Measurements from ENCODE around the gene SRCIN1.

Gene SRCIN1

GRCh38 chr17:38617967-38618760 is 12.4 kb upstream of the SRCIN1 start:
- no peak for DNase-seq (ENCODE audit: low spot score)

DNA sequence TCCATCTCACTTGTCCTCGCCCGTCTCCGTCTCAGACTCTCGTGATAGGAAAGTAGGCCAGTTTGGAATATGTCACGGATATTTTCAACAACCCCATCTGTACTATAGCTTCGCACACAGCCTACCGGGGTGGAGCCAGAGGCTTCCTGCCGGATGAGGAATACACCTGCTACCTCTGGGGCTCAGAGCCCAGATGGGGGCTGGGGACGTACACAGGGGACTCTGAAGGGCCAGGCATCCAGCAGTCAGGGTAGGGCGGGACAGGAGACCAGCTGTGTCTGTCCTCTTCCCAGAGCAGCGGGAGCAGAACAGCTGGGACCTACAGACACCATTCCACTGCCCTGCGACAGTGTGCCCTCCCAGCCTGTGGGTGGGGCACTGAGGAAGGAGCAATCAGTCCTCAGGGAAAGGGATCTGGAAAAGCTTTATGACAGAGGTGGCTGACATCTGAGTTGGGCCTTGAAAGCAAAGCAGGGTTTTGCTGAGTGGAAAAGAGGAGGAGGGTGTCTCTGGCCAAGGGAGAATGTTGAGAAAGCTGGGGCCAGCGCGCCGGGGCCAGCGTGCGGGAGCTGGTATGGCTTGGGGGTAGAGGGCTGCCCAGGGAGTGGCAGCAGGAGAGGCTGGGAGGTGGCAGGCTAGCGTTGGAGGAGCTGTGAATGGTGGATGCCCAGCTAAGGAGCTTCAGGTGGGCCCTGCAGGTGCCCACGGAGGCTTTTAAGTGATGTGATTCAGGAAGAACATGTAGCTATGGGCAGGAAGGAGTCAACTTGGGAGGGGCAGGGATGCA is 11.5 kb upstream of the SRCIN1 start:
- DNase-seq (ENCODE audit: low spot score): no peak

GRCh38 chr17:38616361-38616760 is 10.6 kb upstream of the SRCIN1 start:
- DNase-seq (ENCODE audit: low spot score): no peak

DNA sequence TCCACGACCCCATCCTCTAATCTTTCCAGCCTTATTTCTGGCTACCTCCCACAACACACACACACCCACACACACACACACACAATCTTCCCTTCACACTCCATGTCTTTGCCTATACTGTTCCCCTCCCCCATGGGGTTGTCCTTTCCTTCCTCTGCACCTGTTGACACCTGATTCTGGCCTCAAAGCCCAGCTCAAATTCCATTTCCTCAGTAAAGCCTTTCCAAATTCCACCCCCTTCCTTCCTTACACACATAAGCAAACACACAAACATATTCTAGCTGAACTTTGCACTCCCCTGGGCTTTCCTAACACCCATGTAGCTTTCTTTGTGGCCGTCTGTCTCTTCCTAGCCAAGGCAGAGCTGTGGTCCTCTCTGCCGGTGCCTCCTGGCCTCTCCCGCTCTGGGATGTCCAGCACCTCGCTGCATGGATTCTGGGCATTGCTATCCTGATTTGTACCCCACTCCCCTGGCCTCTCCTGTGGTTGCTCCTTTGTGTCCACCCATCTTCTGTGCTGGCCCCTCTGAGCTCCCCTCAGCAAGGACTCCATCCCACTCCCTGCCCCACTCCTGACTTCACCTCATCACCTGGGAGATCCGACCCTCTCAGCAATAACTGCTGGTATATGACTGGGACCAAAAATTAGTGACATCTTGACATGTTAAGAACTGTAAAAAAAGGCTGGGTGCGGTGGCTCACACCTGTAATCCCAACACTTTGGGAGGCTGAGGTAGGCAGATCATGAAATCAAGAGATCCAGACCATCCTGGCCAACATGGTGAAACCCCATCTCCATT is 8.4 kb upstream of the SRCIN1 start:
- no peak for DNase-seq (ENCODE audit: low spot score)

- DNase-seq (ENCODE audit: low spot score): no peak
Observed at GRCh38 chr17:38613525-38613980, 7.8 kb upstream of the SRCIN1 start.

GRCh38 chr17:38611872-38612376 is 6.2 kb upstream of the SRCIN1 start:
- DNase-seq (ENCODE audit: low spot score): no peak

DNA sequence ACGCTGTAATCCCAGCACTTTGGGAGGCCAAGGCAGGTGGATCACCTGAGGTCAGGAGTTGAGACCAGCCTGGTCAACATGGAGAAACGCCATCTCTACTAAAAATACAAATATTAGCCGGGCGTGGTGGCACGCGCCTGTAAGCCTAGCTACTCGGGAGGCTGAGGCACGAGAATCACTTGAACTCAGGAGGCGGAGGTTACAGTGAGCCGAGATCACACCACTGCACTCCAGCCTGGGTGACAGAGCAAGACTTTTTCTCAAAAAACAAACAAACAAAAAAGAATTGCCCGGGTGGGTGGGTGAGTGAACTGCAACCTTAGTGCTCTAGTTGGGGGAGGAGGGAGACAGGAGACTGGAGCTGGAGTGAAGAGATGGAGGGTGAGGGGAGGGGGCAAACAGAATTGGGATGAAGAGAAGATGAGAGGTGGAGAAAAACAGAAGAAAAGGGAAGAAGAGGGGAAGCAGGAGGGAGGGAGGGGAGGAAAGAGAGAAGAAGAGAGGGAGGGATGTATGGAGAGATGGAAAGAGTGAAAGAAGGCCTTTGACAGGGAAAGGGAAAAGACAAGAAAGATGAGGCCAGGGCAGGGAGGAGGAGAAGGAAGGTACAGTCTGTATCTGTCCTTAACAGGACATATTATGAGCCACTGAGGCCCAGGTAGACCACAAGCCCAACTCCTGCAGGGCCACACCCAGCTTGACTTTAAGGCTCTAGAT is 5.5 kb upstream of the SRCIN1 start:
- no peak for DNase-seq (ENCODE audit: low spot score)

- DNase-seq (ENCODE audit: low spot score): no peak
Observed at GRCh38 chr17:38609280-38610031, 3.7 kb upstream of the SRCIN1 start.

DNA sequence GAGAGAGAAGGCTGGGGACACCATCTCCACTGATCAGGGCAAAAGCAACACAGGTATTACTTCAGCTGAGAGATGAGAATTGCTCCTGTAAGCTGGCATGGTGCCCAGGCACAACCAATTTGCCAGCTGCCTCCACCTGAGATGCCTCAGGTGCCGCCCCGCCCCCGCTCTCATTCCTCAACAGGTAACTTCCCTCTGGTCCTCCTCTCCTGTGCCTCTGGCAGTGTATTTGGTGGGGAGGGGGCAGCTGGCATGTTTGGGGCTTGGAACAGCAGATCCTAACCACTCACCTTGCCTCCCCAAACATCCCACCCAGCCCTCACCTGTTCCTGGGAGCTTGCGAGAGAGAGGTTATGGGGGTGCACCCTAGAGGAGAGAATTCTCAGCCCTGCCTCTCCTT is 2.9 kb upstream of the SRCIN1 start:
- DNase-seq (ENCODE audit: low spot score): no peak

GRCh38 chr17:38606646-38607611 is 1.2 kb upstream of the SRCIN1 start:
- DNase-seq (ENCODE audit: low spot score): no peak

DNA sequence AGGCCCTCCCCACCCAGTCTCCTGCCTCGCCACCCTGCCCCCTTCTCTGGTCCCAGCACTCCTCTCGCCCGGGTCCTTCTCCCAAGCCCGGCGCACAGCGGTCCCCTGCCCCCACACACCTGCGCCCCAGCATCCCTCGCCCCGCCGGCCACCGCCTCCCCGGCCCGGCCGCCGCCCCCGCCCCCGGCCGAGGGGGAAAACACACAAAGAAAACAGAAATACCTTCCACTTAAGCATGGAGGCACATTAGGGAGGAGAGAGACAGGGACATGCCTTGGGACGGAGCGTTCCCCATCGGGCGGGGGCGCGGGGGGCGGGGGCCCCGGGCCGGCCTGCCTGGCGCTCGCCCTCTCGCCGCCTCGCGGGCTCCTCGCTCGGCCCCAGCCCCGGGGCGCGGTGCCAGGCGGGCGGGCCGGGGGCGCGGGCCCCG is 326 bp downstream of the SRCIN1 start:
- DNase-seq (ENCODE audit: low spot score): no peak

DNA sequence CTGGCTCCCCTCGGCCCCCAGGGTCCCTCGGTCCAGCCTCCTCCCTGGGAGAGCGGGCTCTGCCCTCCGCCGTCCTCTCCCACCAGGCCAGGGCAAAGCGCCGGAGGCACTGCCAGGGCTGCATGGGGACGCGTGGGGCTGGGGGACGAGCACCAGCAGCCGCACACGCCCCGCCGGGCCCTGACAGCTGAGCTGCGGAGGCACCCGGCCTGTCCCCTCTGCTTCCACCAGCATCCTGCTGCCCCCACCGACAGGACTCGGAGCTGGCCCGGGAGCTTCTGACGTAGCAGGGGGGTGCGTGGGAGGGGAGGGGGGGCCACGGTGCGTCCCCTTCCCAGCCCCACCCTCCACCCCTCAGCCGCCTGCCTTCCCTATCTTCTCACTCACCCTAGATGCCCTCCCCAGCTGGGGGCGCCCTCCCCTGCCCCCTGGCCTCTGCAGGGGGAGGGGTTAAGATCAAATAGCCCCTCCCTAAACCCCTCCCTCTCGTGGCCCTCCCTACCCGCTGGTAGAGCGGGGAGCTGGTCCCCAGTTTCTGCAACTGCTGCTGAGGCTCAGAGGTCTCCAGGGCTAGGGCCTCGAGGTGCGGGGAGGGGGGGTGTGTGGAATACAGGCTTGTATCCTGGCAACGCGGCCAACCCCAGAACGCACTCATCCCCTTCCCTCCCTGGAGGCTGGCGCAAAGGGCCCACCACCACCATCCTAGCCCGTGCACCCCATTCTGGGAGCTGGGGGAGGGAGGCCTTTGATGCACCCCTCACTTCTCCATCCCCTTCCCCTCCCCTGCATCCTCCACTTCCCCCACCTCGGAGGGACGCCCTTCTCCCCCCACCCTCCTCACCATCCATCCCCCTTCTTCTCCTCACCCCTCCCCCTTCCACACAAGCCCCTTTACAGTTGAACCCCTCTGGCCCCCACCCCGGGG is 1.0 kb downstream of the SRCIN1 start:
- no peak for DNase-seq (ENCODE audit: low spot score)

DNA sequence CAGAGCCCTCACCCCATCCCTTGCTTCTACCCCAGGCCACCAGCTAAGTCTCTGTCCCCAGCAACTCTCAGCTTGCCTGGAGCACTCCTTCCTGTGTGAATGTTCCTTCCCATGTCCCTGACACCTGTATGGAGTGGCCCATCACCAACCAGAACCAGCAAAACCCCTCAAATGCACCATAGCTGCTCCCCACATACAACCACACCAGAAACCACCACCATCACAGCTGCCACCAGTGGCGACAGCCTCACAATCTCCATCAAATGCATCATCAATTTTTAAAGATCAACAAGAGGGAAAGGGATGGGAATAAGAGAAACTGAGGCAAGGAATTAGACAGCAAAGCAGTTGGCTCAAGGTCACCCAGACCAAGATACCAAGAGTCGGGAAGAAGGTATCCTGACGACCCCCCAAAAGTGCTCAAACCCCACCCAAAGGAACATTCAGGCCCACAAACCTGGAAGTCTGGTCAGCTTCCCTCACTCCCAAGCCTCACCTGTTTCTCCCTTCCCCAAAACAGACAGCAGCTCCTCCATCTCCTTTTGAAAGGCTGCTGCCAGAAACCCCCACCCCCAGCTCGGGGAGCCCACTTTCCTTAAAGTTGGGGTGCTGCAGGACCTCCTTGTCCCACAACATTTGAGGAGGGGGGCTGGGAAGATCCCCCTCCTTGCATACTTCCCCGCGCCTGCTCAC is 1.8 kb downstream of the SRCIN1 start:
- DNase-seq (ENCODE audit: low spot score): no peak

DNA sequence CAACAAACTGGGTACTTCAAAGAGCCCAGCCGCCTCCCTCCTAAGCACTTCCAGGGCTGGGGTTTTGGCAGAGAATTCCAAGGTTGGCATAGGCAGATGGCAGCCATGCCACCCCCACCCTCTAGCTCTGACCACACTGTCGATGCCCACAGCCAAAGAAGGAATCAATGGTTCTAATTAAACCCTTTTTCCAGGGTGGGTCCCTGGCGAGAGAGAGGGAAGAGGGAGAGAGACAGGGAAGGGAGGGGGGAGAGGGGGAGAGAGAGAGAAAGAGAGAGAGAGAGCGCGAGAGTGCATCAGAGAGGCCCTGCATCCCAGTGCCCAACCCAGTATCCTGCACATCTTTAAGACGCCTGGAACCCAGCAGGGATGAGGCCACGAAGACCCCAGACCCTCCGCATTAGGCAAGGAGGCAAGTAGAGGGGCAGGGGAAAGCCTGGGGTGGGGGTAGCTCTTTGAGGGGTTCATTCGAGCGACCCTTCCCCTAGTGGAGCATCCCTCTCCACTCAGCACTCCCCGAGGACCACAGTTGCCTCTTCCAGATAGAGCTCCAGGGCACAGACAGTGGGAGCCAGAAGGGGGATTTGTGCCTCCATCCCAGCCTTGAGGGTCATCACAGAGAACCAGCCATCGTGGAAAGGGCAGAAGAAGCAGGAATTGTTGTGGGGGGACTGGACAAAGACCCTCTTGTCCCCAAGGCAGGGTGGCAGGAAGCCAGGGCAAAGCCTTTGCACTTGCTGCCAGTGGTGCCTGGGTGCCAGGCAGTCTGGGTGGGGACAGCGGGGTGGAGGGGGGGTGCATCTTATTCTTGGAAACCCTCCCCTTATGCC is 2.6 kb downstream of the SRCIN1 start:
- DNase-seq (ENCODE audit: low spot score): no peak

- no peak for DNase-seq (ENCODE audit: low spot score)
Observed at GRCh38 chr17:38602453-38602852, 3.3 kb downstream of the SRCIN1 start.

GRCh38 chr17:38601539-38602351 is 4.0 kb downstream of the SRCIN1 start:
- no peak for DNase-seq (ENCODE audit: low spot score)

All from hematopoietic multipotent progenitor cell treated with erythropoietin and hydrocortisone succinate and interleukin-3 and kit ligand, for 15 days (in vitro differentiated cells).